Bronchial epithelial cell (primary cell): ENCODE data around the gene MAGEA8. TPM values are rescaled to one million over a fixed set of nuclear protein-coding genes. Genes with fewer than 3 reads are reported as not detected.
"Not testable (repeated sequence)": the region's sequence is repeated elsewhere in the genome, so short reads cannot be mapped to it uniquely, and the experiment has no call there.

Experiments used
- DNase-seq: peaks from one replicate; pipeline ENCODE4 v3.0.0-alpha.2; 2010; ENCODE audit warnings: low read depth
- FAIRE-seq: peaks from 2 replicates; lab custom pipeline; 2011; peaks lifted over from hg19 to GRCh38; lab: Jason Lieb, UNC
- H3K27me3 ChIP-seq: 2 replicates; pipeline ENCODE4 v1.5.1; 2011; ENCODE audit warnings: low read length; ENCODE audit not compliant: control insufficient read depth, insufficient read depth
- H3K36me3 ChIP-seq: 2 replicates; pipeline ENCODE4 v1.5.1; 2011; ENCODE audit warnings: low read length; ENCODE audit not compliant: control insufficient read depth, insufficient read depth
- H3K4me3 ChIP-seq: 2 replicates; pipeline ENCODE4 v1.5.1; 2011; ENCODE audit warnings: mild to moderate bottlenecking, low read depth, low read length, control low read depth
- CTCF ChIP-seq: IDR thresholded peaks from 2 replicates; pipeline ENCODE4 v1.5.1; 2011; ENCODE audit warnings: mild to moderate bottlenecking, moderate library complexity, low read length, control low read depth, inconsistent platforms; ENCODE audit not compliant: insufficient read depth, severe bottlenecking
- total RNA-seq: library from RNA; depleted of rRNA; stranded (reverse); fragments of >200 nt; gene quantifications from 2 replicates; pipeline ENCODE4 v1.2.1, GENCODE V29; 2014

Gene MAGEA8
- total RNA-seq, 1 donor from 2014 or later: not detected

- peak; percentile 50 for TF ChIP-seq CTCF
- DNase-seq (peak; percentile 29), FAIRE-seq (no peak)
- Histone ChIP-seq H3K27me3 (no peaks in the 10 kb centered on the region), H3K4me3 (no peak overlapping the region), H3K36me3 (no peaks in the 10 kb centered on the region)
Measured at GRCh38 chrX:149871940-149872339, 9.0 kb upstream of the MAGEA8 start.

- TF ChIP-seq CTCF: no peak
- no peaks in the 10 kb centered on the region for H3K36me3 ChIP-seq
- no peak for DNase-seq
- no peak for FAIRE-seq
- no peak overlapping the region for H3K4me3 ChIP-seq
- no peaks in the 10 kb centered on the region for H3K27me3 ChIP-seq
Measured at GRCh38 chrX:149877157-149877556, 3.8 kb upstream of the MAGEA8 start.

- DNase-seq (peak; percentile 65), FAIRE-seq (no peak)
- Histone ChIP-seq H3K4me3 (no peak overlapping the region), H3K36me3 (no peaks in the 10 kb centered on the region), H3K27me3 (no peaks in the 10 kb centered on the region)
- no peak for TF ChIP-seq CTCF
Measured at GRCh38 chrX:149877636-149878035, 3.3 kb upstream of the MAGEA8 start.

GRCh38 chrX:149890828-149891227 lies 9.8 kb downstream of the MAGEA8 start:
- not testable (repeated sequence) for H3K4me3 ChIP-seq, FAIRE-seq, DNase-seq, H3K36me3 ChIP-seq, H3K27me3 ChIP-seq

DNA sequence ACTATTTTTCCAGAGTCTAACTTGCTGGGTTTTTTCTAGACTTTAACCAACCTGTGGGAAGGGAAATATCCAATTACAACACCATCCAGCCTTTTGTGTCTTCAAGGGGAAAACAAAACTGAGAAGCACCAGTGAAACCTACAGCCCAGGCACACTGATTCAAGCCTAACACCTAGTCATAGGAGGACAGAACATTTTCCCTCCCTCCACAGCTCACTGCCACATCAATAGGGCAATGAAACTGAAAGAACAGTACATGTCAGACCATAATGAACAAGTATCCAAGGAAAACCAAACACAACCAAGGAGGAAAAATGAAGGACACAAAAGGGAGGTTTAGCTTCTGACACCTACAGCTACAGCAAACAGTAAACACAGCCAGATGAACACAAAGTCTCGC lies 17.6 kb downstream of the MAGEA8 start:
- Histone ChIP-seq H3K4me3 (no peak overlapping the region), H3K36me3 (no peaks in the 10 kb centered on the region), H3K27me3 (no peaks in the 10 kb centered on the region)
- no peak for DNase-seq
- TF ChIP-seq CTCF: no peak
- peak; percentile 91 for FAIRE-seq

- no peak for TF ChIP-seq CTCF
- H3K36me3 ChIP-seq: no peaks in the 10 kb centered on the region
- H3K27me3 ChIP-seq: no peaks in the 10 kb centered on the region
- DNase-seq: peak; percentile 16
- H3K4me3 ChIP-seq: peak overlapping the region; percentile 6
- FAIRE-seq: no peak
Measured at GRCh38 chrX:149903889-149904748, 23.1 kb downstream of the MAGEA8 start.
